HepG2 (cell line): Measurements from ENCODE around the gene FUT3. TPM values are rescaled to one million over a fixed set of nuclear protein-coding genes. Genes with fewer than 3 reads are reported as not detected.
A peak's percentile ranks its signal among the peaks of the same experiment; 100 is the strongest.

ENCODE experiments used
- CERS6 ChIP-seq: sonication (generic); formaldehyde crosslinking; IDR thresholded peaks from 2 replicates; pipeline ENCODE4 v1.5.0; 2020; ENCODE audit warnings: missing genetic modification reagents
- CHD4 ChIP-seq: fragments of 200-600 bp; sonication (generic); IDR thresholded peaks from 2 replicates; pipeline ENCODE4 v1.7.0; 2017; ENCODE audit warnings: mild to moderate bottlenecking, low read length, borderline replicate concordance
- HBP1 ChIP-seq: IDR thresholded peaks from 2 replicates; pipeline ENCODE4 v1.6.1; 2016; ENCODE audit warnings: low read depth, control low read depth
- JARID2 ChIP-seq: sonication (generic); formaldehyde crosslinking; IDR thresholded peaks from 2 replicates; pipeline ENCODE4 v1.8.1; 2023; ENCODE audit warnings: missing genetic modification reagents, inconsistent platforms; ENCODE audit not compliant: insufficient replicate concordance
- LBX2 ChIP-seq: sonication (generic); formaldehyde crosslinking; IDR thresholded peaks from 2 replicates; pipeline ENCODE4 v1.5.0; 2020; ENCODE audit warnings: missing genetic modification reagents, mild to moderate bottlenecking, borderline replicate concordance
- MAZ ChIP-seq, 2 experiments: sonication (generic) in 1 of 2; formaldehyde crosslinking in 1 of 2; IDR thresholded peaks; 2 replicates each; pipeline versions ENCODE4 v1.5.0 to v1.6.1; 2012 to 2020; ENCODE audit warnings: low read depth in 2 of 2, mild to moderate bottlenecking in 2 of 2, borderline replicate concordance in 1 of 2, improper control_type of control experiment in 1 of 2, low read length in 1 of 2, missing genetic modification reagents in 1 of 2, moderate library complexity in 1 of 2
- REXO4 ChIP-seq: sonication (generic); formaldehyde crosslinking; IDR thresholded peaks from 2 replicates; pipeline ENCODE4 v1.8.0; 2022; ENCODE audit warnings: missing genetic modification reagents, mild to moderate bottlenecking, borderline replicate concordance
- SIX4 ChIP-seq: sonication (generic); formaldehyde crosslinking; IDR thresholded peaks from 2 replicates; pipeline ENCODE4 v1.4.0; 2020; ENCODE audit warnings: missing genetic modification reagents
- SKI ChIP-seq: fragments of 450-650 bp; IDR thresholded peaks from one replicate; pipeline ENCODE4 v1.6.1; 2018; ENCODE audit warnings: mild to moderate bottlenecking; ENCODE audit not compliant: partially characterized antibody
- STAT6 ChIP-seq: sonication (generic); formaldehyde crosslinking; IDR thresholded peaks from 2 replicates; pipeline ENCODE4 v1.4.0; 2020; ENCODE audit warnings: missing genetic modification reagents, mild to moderate bottlenecking, borderline replicate concordance
- ZFP90 ChIP-seq: sonication (generic); formaldehyde crosslinking; IDR thresholded peaks from 2 replicates; pipeline ENCODE4 v1.8.0; 2022; ENCODE audit warnings: missing genetic modification reagents, mild to moderate bottlenecking, inconsistent platforms, borderline replicate concordance
- ZNF256 ChIP-seq: sonication (generic); formaldehyde crosslinking; conservative IDR thresholded peaks from 2 replicates; pipeline ENCODE4 v1.4.0; 2020; ENCODE audit warnings: missing genetic modification reagents
- ZNF280D ChIP-seq: sonication (generic); formaldehyde crosslinking; IDR thresholded peaks from 2 replicates; pipeline ENCODE4 v1.5.1; 2020; ENCODE audit warnings: mild to moderate bottlenecking, missing genetic modification reagents
- ZNF3 ChIP-seq: IDR thresholded peaks from 2 replicates; pipeline ENCODE4 v1.7.0; 2017; ENCODE audit warnings: inconsistent platforms
- ZNF343 ChIP-seq: sonication (generic); formaldehyde crosslinking; IDR thresholded peaks from 2 replicates; pipeline ENCODE4 v1.4.0; 2020; ENCODE audit warnings: mild to moderate bottlenecking, missing genetic modification reagents
- ZNF496 ChIP-seq: sonication (generic); formaldehyde crosslinking; IDR thresholded peaks from 2 replicates; pipeline ENCODE4 v1.8.1; 2023; ENCODE audit warnings: mild to moderate bottlenecking, moderate library complexity, missing genetic modification reagents; ENCODE audit not compliant: insufficient replicate concordance
- polyA plus RNA-seq, 8 experiments: library from polyadenylated mRNA; depleted of rRNA in 3 of 8; stranded (reverse) in 7 of 8; unstranded in 1 of 8; fragments of >200 nt; fragmentation: Illumina TruSeq in 4 of 8; extraction: Trizol in 4 of 8; gene quantifications; 2 replicates each; pipeline versions ENCODE4 v1.2.1 to v1.2.3, GENCODE V29; 2011 to 2016; ENCODE audit warnings: low read depth in 4 of 8, missing spikeins in 1 of 8, mixed read lengths in 1 of 8; ENCODE audit not compliant: insufficient read depth in 1 of 8
- total RNA-seq, 5 experiments: library from RNA; depleted of rRNA; stranded (reverse); fragments of >200 nt; fragmentation: Illumina TruSeq; extraction: Trizol; gene quantifications; 2 replicates each; pipeline ENCODE4 v1.2.3, GENCODE V29; 2016; ENCODE audit warnings: low read depth in 1 of 5

Gene FUT3
- total and polyA plus RNA-seq, 2 of the 13 experiments (the other 11 are each of a cell fraction or from before 2014, with no cell fraction given), result 0.53 to 1.1 TPM

- no peak for TF ChIP-seq ZNF3
- peak; percentile 63; the same call in 1 of the 2 replicates for TF ChIP-seq ZFP90 (CRISPR knock-in tag)
- no peak for TF ChIP-seq HBP1
- peak; percentile 59 for TF ChIP-seq SKI
- peak; percentile 46; the same call in 1 of the 2 replicates for TF ChIP-seq MAZ (IDR thresholded peaks at IDR 0.05; ENCODE audit: borderline replicate concordance, low read depth, low read length)
- TF ChIP-seq MAZ (CRISPR knock-in tag; IDR thresholded peaks at IDR 0.05; ENCODE audit: low read depth), result peak; percentile 93
- peak; percentile 57 for TF ChIP-seq JARID2 (CRISPR knock-in tag)
- no peak for TF ChIP-seq ZNF256
- peak; percentile 75; the same call in 1 of the 2 replicates for TF ChIP-seq ZNF280D (CRISPR knock-in tag)
- TF ChIP-seq ZNF496 (CRISPR knock-in tag), result no peak
- TF ChIP-seq REXO4 (CRISPR knock-in tag), result no peak
- TF ChIP-seq STAT6, result peak; percentile 80; the same call in 1 of the 2 replicates
- peak; percentile 67; the same call in 1 of the 2 replicates for TF ChIP-seq SIX4 (CRISPR knock-in tag)
- TF ChIP-seq CHD4, result no peak
- no peak; the same call in 1 of the 2 replicates for TF ChIP-seq LBX2 (CRISPR knock-in tag)
- TF ChIP-seq CERS6 (CRISPR knock-in tag), result no peak
- 0 out of 2 replicates have a peak, but pooled peaks have one; percentile 67 for TF ChIP-seq ZNF343 (CRISPR knock-in tag)
Measured at GRCh38 chr19:5827891-5828660, 23.2 kb downstream of the FUT3 start (continued).
